SU-DHL-6 (cell line): ENCODE measurements around the gene TAGLN.

Source experiments
- H2AFZ ChIP-seq: fragments of 200-600 bp; sonication (generic); 2 replicates; pipeline ENCODE4 v1.6.1; 2014; ENCODE audit warnings: low read depth, mild to moderate bottlenecking, moderate library complexity, mixed read lengths, antibody characterized with exemption, low read length; ENCODE audit not compliant: severe bottlenecking
- H3F3A ChIP-seq: fragments of 200-600 bp; shearing (Covaris generic); 2 replicates; pipeline ENCODE4 v1.6.0; 2016; ENCODE audit warnings: antibody characterized with exemption, mild to moderate bottlenecking; ENCODE audit not compliant: insufficient read depth
- H3K27ac ChIP-seq: fragments of 200-600 bp; sonication (generic); 2 replicates; pipeline ENCODE4 v1.5.1; 2016; ENCODE audit warnings: low read depth, mild to moderate bottlenecking, low read length, moderate library complexity, mixed read lengths
- H3K27me3 ChIP-seq: fragments of 200-600 bp; sonication (generic), shearing (Covaris generic); 2 replicates; pipeline ENCODE4 v1.6.0; 2014; ENCODE audit warnings: mild to moderate bottlenecking, low read length
- H3K36me3 ChIP-seq: fragments of 200-600 bp; sonication (generic); 2 replicates; pipeline ENCODE4 v1.6.1; 2014; ENCODE audit warnings: mild to moderate bottlenecking, low read length, mixed read lengths
- H3K4me2 ChIP-seq: fragments of 300-600, 200-600 bp; shearing (Covaris generic), sonication (generic); 2 replicates; pipeline ENCODE4 v1.6.0; 2014; ENCODE audit warnings: low read length, low read depth, mild to moderate bottlenecking; ENCODE audit not compliant: poor library complexity, severe bottlenecking
- H3K4me3 ChIP-seq: fragments of 200-600 bp; sonication (generic); 2 replicates; pipeline ENCODE4 v1.5.1; 2014; ENCODE audit warnings: antibody characterized with exemption, low read length, mild to moderate bottlenecking, mixed read lengths; ENCODE audit not compliant: insufficient read depth, poor library complexity, severe bottlenecking
- H3K79me2 ChIP-seq: fragments of 200-600 bp; sonication (generic); 2 replicates; pipeline ENCODE4 v1.6.1; 2014; ENCODE audit warnings: mild to moderate bottlenecking, low read length, moderate library complexity; ENCODE audit not compliant: insufficient read depth
- H3K9ac ChIP-seq: fragments of 200-600 bp; sonication (generic); 2 replicates; pipeline ENCODE4 v1.7.0; 2014; ENCODE audit warnings: mild to moderate bottlenecking, low read length
- H3K9me2 ChIP-seq: fragments of 200-600 bp; sonication (generic); replicated peaks from 2 replicates; pipeline ENCODE4 v1.6.1; 2014; ENCODE audit warnings: low read length; ENCODE audit not compliant: insufficient read depth
- H3K9me3 ChIP-seq: fragments of 200-600 bp; sonication (generic); 2 replicates; pipeline ENCODE4 v1.6.1; 2014; ENCODE audit warnings: low read length, mixed read lengths; ENCODE audit not compliant: insufficient read depth
- H4K20me1 ChIP-seq: fragments of 200-600 bp; sonication (generic); 2 replicates; pipeline ENCODE4 v1.6.1; 2014; ENCODE audit warnings: low read depth, mild to moderate bottlenecking, antibody characterized with exemption, low read length, moderate library complexity, mixed read lengths
- EZH2phosphoT487 ChIP-seq: fragments of 200-600 bp; sonication (generic), shearing (Covaris generic); conservative IDR thresholded peaks from 2 replicates; pipeline ENCODE4 v1.6.1; 2018; ENCODE audit warnings: mild to moderate bottlenecking, antibody characterized with exemption, low read length, moderate library complexity, mixed read lengths
- TF ChIP-seq, protein P1 (sequence below): fragments of 200-600 bp; sonication (generic); IDR thresholded peaks from one replicate; pipeline ENCODE4 v1.5.1; 2017; ENCODE audit warnings: antibody characterized with exemption, mild to moderate bottlenecking, low read length, moderate library complexity; ENCODE audit not compliant: insufficient read depth, poor library complexity, severe bottlenecking

TAGLN gene

DNA sequence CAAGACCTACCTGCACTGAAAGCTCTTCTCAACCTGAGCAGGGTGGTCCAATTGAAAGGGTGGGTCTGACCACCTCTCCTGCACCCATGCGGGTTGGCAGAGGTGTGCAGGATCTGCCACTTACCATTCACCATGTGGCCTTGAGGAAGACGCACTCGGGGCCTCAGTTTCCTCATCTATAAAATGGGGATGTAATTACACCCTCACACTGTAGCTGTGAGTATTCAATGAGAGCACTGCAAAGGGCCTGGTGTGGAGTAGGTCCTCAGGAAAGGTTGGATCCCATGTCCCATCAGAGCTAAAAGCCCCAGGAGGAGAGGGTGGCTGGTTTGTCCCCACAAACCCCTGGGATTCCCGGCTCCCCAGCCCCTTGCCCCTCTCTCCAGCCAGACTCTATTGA lies 557 bp upstream of the TAGLN start:
- Histone ChIP-seq H3K4me2 (no peak overlapping the region), H3K4me3 (no peak overlapping the region), H3K27ac (no peak overlapping the region)

DNA sequence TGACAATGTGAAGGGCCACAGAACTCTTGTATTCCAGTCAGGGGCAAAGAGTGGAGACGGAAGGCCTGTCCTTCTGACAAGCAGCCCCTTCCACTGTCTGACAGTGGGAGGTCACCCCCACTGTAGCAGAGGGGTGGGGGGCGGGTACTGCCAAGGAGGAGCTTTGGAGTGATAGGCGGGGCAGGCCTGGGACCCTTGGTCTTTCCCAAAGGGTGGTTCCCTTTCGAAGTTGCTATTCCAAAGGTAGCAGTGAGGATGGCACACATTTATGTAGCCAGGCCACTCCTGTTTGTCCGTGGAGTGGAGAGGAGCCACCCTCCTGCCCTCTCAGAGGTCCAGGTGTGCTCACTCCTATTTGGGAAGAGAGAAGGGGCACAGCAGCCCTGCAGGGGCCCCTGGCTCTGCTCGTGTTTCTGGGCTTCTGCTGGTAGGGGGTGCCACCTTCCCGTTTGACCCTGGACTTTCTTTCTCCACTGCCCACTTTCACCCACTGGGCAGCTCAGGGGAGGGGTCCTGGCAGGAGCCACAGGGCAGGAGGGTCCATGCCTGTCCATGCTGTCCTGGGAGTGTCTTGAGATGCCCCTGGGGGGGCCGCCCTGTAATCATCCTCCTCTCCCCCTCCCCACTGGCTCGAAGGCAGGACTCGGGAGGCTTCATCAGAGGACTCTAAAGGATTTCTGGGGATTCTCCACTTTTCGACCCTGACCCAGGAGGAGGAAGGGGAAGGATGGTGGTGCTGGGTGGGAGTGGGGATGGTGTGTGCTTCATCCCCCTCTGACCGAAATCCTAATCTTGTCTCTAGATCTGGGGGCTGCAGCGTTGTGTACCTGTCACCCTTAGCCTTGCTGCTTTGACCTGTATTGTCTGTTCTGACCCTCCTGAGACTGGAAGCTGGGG lies 994 bp downstream of the TAGLN start:
- TF ChIP-seq EZH2phosphoT487, result no peak
- TF ChIP-seq, protein P1, sequence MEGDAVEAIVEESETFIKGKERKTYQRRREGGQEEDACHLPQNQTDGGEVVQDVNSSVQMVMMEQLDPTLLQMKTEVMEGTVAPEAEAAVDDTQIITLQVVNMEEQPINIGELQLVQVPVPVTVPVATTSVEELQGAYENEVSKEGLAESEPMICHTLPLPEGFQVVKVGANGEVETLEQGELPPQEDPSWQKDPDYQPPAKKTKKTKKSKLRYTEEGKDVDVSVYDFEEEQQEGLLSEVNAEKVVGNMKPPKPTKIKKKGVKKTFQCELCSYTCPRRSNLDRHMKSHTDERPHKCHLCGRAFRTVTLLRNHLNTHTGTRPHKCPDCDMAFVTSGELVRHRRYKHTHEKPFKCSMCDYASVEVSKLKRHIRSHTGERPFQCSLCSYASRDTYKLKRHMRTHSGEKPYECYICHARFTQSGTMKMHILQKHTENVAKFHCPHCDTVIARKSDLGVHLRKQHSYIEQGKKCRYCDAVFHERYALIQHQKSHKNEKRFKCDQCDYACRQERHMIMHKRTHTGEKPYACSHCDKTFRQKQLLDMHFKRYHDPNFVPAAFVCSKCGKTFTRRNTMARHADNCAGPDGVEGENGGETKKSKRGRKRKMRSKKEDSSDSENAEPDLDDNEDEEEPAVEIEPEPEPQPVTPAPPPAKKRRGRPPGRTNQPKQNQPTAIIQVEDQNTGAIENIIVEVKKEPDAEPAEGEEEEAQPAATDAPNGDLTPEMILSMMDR, result no peak
- no peaks in the 10 kb centered on the region for H3K79me2 ChIP-seq
- no peak overlapping the region for H3K4me3 ChIP-seq
- no peaks in the 10 kb centered on the region for H3K9me3 ChIP-seq
- no peaks in the 10 kb centered on the region for H3K9me2 ChIP-seq
- H3K27ac ChIP-seq, result no peak overlapping the region
- no peaks in the 10 kb centered on the region for H3F3A ChIP-seq
- no peaks in the 10 kb centered on the region for H4K20me1 ChIP-seq
- H3K9ac ChIP-seq, result no peak overlapping the region
- H3K36me3 ChIP-seq, result no peaks in the 10 kb centered on the region
- H2AFZ ChIP-seq, result no peak overlapping the region
- H3K4me2 ChIP-seq, result no peak overlapping the region
- H3K27me3 ChIP-seq, result no peaks in the 10 kb centered on the region

More for the DNA sequence above, 557 bp upstream of the TAGLN start:
- Histone ChIP-seq H3K9me3 (no peaks in the 10 kb centered on the region), H4K20me1 (no peaks in the 10 kb centered on the region), H3K27me3 (no peaks in the 10 kb centered on the region), H3K36me3 (no peaks in the 10 kb centered on the region), H3K79me2 (no peaks in the 10 kb centered on the region), H3K9me2 (no peaks in the 10 kb centered on the region), H3F3A (no peaks in the 10 kb centered on the region), H3K9ac (no peak overlapping the region), H2AFZ (no peak overlapping the region)
- TF ChIP-seq, protein P1, result no peak
- TF ChIP-seq EZH2phosphoT487, result no peak

DNA sequence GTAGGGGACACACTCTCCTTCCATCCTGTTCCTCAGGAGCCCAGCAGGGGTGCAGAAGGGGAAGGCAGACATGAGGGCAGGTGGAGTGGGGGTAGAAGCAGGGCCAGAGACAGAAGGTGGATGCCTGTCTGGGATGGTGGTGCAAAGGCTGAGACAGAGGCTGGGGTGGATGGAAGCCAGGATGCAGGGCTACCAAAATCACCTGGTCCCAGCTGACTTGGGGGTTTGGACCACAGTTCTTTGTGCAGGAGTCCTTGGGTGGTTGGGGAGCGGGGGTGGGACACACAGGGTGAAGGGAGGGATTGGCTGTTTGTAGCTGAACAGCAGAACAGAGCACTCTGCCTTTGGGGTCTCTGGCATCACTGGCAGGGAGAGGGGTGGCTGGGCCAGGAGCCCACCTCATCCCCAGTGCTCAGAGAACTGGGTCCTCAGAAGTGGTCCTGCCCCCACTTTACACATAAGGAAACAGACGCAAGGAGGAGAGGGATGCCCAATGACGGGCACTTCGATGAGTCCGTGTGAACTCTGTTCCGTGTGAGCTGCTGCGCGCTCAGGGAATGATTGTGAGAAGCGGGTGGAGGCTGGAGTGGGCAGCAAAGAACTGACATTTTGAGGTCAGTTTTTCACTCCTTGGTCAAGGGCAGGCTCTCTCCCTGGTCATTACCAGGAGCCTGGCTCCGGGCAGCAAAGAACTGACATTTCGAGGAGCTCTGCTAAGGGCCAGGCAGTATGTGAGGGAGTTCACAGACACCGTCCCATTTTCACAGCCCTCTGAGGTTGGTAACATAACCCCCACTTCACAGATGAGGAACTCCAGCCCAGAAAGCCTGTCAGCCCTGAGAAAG lies 1.9 kb downstream of the TAGLN start:
- no peak overlapping the region for H3K9ac ChIP-seq
- no peaks in the 10 kb centered on the region for H3K79me2 ChIP-seq
- H3K36me3 ChIP-seq, result no peaks in the 10 kb centered on the region
- H3K9me3 ChIP-seq, result no peaks in the 10 kb centered on the region
- H3K27me3 ChIP-seq, result no peaks in the 10 kb centered on the region
- no peak overlapping the region for H3K4me3 ChIP-seq
- no peak overlapping the region for H3K27ac ChIP-seq
- H3K9me2 ChIP-seq, result no peaks in the 10 kb centered on the region
- H3K4me2 ChIP-seq, result no peak overlapping the region
- H2AFZ ChIP-seq, result no peak overlapping the region
- H4K20me1 ChIP-seq, result no peaks in the 10 kb centered on the region
- TF ChIP-seq, protein P1, result no peak
- no peak for TF ChIP-seq EZH2phosphoT487
- H3F3A ChIP-seq, result no peaks in the 10 kb centered on the region
